Inflammatory macrophage treated with lipopolysaccharide for 1 hour (primary cell): ENCODE results near the gene SYNPR.

ENCODE experiments used
- DNase-seq, 2 donors: peaks; one replicate each; pipeline ENCODE4 v3.0.0-alpha.2; 2020 to 2022

SYNPR gene

GRCh38 chr3:63559884-63560283 is 281.8 kb downstream of the SYNPR start:
- DNase-seq, result no peak

GRCh38 chr3:63561879-63562278 is 283.8 kb downstream of the SYNPR start:
- DNase-seq, result no peak

- DNase-seq, result no peak
These were observed 284.2 kb downstream of the SYNPR start for GRCh38 chr3:63562323-63562722.

GRCh38 chr3:63563572-63563971 is 285.5 kb downstream of the SYNPR start:
- DNase-seq, result no peak

- DNase-seq, result no peak
These were observed 287.1 kb downstream of the SYNPR start for GRCh38 chr3:63565220-63565619.

- no peak for DNase-seq
These were observed 293.6 kb downstream of the SYNPR start for GRCh38 chr3:63571682-63572081.

GRCh38 chr3:63576846-63577245 is 298.7 kb downstream of the SYNPR start:
- DNase-seq, result no peak

- DNase-seq, result no peak
These were observed 300.8 kb downstream of the SYNPR start for GRCh38 chr3:63578858-63579257.

- DNase-seq, result no peak
These were observed 302.0 kb downstream of the SYNPR start for GRCh38 chr3:63580151-63580550.

- no peak for DNase-seq
These were observed 304.9 kb downstream of the SYNPR start for GRCh38 chr3:63582943-63583500.

GRCh38 chr3:63584681-63585080 is 306.6 kb downstream of the SYNPR start:
- no peak for DNase-seq

- no peak for DNase-seq
These were observed 307.8 kb downstream of the SYNPR start for GRCh38 chr3:63585927-63586326.

GRCh38 chr3:63588895-63589294 is 310.8 kb downstream of the SYNPR start:
- no peak for DNase-seq

GRCh38 chr3:63593779-63594178 is 315.7 kb downstream of the SYNPR start:
- DNase-seq, result no peak

- no peak for DNase-seq
These were observed 317.1 kb downstream of the SYNPR start for GRCh38 chr3:63595221-63595620.

GRCh38 chr3:63597019-63597418 is 318.9 kb downstream of the SYNPR start:
- DNase-seq, result no peak

GRCh38 chr3:63607716-63608115 is 329.6 kb downstream of the SYNPR start:
- DNase-seq, result no peak

- no peak for DNase-seq
These were observed 331.3 kb downstream of the SYNPR start for GRCh38 chr3:63609408-63609807.

- no peak for DNase-seq
These were observed 331.7 kb downstream of the SYNPR start for GRCh38 chr3:63609834-63610233.

- DNase-seq, result no peak
These were observed 333.3 kb downstream of the SYNPR start for GRCh38 chr3:63611382-63611781.

GRCh38 chr3:63613561-63613960 is 335.5 kb downstream of the SYNPR start:
- DNase-seq, result no peak

GRCh38 chr3:63617391-63617790 is 339.3 kb downstream of the SYNPR start:
- no peak for DNase-seq

GRCh38 chr3:63624941-63625560 is 346.9 kb downstream of the SYNPR start:
- DNase-seq, result peak in 1 of 2 donors; percentile 3

- DNase-seq, result no peak
These were observed 353.6 kb downstream of the SYNPR start for GRCh38 chr3:63631670-63632069.

- no peak for DNase-seq
These were observed 357.1 kb downstream of the SYNPR start for GRCh38 chr3:63635186-63635585.
